HG03103 (cell line): Measurements from ENCODE around the gene GH2.
"Not testable (repeated sequence)": the region's sequence is repeated elsewhere in the genome, so short reads cannot be mapped to it uniquely, and the experiment has no call there.

ENCODE experiments used
- ATAC-seq: cut with Tn5 transposase; IDR thresholded peaks from one replicate; pipeline ENCODE4 v1.9.1; 2021; ENCODE audit warnings: low read depth; ENCODE audit not compliant: unreplicated experiment

The GH2 gene

DNA sequence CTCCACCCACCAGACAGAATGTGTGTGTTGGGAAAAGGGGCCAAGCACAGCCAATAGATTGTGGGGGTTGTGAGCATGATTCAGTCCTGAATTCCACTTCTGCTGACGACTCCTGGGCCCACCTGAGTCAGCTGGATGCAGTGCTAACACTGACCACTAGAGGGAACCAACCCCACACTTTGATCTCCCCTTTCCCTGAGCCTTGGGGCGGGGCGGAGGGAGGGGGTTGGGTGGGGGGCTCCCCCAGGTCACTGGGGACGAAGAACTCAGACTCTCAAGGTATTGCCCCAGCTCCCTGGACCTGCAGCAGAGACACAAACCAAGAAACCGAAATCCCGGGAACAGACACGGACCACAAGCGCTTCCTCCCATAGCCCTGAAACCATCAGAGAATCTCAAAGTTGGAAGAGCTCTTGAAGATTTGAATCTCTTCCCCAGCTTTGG is 29.9 kb upstream of the GH2 start:
- ATAC-seq: no peak

DNA sequence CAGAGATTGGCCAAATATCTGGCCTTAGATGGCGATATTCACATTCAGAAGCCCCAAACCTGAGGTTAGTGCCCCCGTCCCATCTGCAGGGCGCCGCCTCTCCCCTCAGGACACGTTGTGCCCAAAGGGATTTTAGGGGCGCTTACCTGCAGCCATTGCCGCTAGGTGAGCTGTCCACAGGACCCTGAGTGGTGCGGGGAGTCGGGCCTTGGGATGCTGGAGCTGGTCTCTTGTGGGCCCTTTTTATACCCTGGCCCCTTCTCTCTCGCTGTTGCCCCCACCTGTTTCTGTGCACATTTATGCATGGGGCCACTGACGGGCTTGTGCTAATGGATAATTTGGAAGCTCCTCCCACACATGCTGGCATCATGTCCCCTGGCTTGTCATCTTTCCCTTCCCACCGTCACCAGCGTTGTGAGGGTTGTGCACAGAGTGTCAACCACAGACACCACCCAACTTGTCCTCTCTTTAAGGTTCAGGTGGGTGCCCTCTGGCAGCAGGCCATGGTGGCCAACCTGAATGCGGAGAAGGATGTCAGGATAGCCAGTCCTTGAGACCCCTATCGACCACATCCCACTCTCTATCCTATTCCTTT is 29.4 kb upstream of the GH2 start, which contains the start of gene CSHL1:
Gene CSHL1 (minus strand): TSS at position 218 of the 595 bp plus-strand sequence. CDS start 62 bp downstream, at position 156.
- ATAC-seq: no peak

DNA sequence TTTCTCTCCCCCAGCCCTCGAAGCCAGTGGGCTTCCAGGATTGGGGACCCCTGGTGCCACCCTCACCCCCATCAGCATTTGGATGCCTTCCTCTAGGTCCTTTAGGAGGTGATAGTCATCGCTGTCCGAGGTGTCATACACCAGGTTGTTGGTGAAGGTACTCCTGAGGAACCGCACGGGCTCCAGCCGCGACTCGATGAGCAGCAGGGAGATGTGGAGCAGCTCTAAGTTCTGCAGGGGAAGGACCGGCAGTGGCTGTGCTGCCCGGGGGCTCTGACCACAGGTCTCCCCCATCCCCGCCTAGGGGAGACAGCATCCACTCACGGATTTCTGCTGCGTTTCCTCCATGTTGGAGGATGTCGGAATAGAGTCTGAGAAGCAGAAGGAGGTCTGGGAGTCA is 28.4 kb upstream of the GH2 start:
- ATAC-seq: no peak

DNA sequence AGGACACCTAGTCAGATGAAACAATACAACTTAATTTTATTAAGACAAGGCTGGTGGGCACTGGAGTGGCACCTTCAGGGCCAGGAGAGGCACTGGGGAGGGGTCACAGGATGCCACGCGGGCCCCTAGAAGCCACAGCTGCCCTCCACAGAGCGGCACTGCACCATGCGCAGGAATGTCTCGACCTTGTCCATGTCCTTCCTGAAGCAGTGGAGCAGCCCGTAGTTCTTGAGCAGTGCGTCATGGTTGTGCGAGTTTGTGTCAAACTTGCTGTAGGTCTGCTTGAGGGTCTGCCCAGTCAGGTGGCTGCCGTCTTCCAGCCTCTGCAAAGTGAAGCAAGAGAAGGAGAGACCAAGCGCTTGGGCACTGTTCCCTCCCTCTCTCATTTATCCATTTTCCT is 27.8 kb upstream of the GH2 start:
- not testable (repeated sequence) for ATAC-seq

DNA sequence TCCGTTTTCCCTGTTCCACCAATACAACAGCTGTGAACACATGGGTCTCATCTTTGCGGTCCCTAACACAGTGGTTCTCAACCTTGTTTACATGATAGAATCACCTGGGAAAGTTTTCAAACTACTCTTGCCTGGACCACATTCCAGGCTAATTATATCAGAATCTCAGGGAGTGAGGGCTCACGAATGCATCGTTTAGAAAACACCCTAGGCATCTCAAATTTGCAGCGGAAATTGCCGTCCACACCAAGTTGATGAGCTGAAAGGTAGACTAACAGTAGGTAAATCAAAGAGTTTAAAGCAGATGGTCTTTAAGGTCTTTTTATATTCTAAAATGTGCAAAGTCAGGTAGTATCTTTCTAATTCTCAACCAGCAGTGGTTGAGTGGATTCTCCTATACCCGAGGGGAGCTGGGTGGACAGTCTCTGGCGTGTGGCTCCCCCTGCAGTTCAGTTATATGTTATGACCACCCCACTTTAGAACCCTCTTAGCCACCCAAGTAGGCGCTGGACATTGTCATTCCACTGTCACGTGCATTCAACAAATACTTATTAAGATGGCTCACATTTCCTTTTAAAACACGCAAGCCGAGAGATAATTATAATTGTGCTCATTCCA is 25.5 kb upstream of the GH2 start:
- ATAC-seq: not testable (repeated sequence)

DNA sequence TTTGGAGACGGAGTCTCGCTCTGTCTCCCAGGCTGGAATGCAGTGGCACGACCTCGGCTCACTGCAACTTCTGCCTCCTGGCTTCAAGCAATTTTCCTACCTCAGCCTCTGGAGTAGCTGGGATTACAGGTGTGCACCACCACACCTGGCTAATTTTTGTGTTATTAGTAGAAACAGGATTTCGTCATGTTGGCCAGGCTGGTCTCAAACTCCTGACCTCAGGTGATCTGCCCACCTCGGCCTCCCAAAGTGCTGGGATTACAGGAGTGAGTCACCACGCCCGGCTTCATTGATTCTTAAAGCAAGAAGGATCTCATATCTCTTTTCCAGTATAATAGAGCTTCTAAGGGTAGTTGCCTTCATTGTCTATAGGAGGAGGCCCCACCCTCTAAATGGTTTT is 23.1 kb upstream of the GH2 start:
- ATAC-seq: not testable (repeated sequence)

DNA sequence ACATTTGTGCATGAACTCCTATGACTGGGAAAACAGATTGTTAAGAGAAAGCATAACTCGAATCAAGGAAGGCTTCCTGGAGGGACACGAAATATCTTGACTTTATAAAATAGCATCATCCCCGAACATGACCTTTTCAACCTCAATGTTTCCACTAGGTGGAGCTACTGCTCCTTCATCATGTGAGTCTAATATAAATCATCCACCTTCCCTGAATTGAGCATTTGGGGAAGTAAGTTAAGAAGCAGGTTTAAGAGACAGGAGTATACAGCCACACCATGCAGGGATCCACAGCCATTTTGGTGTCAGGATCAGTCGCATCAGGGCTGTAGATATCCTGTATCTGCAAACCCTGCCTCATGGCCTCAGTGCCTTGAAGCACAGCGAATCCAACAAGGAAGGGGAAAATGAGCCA is 22.1 kb upstream of the GH2 start:
- not testable (repeated sequence) for ATAC-seq

DNA sequence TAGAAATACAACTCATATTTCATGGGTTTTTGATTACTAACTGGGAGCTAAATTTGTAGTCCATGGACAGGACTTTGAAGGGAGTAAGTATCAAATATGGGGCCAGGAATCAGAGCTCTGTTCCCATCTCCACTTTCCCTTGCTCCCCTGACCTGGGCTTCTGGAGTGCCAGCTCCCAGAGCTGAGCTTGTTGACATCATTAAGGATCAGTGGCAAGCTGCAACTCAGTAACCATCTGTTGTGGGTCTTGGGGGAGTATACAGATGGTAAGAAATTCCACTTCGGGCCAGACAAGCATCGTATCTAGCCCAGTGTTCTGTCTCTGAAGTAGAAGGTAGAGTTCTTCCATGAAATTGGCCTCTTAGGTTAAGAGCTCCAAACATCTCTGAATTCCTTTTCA is 20.2 kb upstream of the GH2 start:
- not testable (repeated sequence) for ATAC-seq

DNA sequence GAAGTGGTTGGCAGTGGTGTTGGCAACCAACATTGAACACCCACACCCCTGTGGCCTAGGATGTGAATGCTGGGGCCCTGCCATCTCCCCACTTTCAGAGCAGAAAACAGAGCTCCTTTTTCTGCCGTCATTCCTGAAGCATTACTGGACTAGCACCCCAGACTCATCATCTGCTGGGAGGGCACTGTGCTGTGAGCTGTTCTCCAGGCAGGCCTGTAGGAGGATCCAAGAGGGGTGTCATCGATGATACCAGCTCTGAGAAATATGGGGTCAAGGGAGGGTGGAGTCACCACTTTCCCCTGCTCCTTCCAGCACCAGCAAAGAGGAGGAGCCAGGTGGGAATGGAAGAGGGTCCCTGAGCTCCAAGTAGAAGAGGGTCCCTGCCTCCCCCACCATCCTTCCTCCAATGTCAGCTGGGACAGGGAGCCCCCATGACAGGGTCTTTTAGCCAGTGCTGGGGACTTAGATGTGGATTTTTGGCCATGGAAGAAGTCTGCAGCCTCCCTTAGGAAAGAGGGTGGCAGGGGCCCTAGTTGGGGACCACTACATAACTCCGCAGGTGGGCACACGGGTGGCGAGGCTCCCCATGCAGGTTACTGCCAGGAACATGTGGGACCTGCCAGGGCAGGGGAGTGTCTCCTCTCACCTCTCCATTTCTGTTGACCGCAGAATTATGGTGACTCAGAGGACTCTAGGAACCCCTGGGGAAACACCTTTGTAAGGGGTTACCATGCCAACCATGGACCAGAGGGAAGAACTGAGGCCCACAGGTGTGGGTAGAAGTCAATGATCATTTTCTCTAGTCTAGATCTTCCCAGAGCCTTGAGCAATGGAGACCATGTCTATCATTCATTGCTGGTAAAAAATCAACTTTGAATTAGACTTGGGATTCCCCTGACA is 17.4 kb upstream of the GH2 start:
- ATAC-seq: not testable (repeated sequence)

DNA sequence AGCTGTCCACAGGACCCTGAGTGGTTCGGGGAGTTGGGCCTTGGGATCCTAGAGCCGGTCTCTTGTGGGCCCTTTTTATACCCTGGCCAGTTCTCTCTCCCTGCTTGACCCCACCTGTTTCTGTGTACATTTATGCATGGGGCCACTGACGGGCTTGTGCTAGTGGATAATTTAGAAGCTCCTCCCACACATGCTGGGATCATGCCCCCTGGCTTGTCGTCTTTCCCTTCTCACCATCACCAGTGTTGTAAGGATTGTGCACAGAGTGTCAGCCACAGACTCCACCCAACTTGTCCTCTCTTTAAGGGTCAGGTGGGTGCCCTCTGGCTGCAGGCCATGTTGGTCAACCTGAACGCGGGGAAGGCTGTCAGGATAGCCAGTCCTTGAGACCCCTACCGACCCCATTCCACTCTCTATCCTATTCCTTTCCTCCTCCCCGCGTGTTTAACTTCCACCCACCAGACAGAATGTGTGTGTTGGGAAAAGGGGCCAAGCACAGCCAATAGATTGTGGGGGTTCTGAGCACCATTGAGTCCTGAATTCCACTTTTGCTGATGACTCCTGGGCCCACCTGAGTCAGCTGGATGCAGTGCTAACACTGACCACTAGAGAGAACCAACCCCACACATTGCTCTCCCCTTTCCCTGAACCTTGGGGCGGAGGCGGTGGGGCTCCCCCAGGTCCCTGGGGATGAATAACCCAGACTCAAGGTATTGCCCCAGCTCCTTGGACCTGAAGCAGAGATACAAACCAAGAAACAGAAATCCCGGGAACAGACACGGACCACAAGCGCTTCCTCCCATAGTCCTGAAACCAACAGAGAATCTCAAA is 15.0 kb upstream of the GH2 start, which contains the start of gene CSH1:
Gene CSH1 (minus strand): TSS at position 51 of the 831 bp plus-strand sequence. CDS start 63 bp downstream, outside the sequence.
- not testable (repeated sequence) for ATAC-seq

DNA sequence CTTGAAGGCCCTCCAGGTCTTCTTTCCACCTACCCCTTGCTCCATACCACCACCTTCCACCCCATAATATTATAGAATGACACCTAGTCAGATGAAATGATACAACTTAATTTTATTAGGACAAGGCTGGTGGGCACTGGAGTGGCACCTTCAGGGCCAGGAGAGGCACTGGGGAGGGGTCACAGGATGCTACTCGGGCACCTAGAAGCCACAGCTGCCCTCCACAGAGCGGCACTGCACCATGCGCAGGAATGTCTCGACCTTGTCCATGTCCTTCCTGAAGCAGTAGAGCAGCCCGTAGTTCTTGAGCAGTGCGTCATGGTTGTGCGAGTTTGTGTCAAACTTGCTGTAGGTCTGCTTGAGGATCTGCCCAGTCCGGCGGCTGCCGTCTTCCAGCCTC is 13.1 kb upstream of the GH2 start:
- ATAC-seq: not testable (repeated sequence)

DNA sequence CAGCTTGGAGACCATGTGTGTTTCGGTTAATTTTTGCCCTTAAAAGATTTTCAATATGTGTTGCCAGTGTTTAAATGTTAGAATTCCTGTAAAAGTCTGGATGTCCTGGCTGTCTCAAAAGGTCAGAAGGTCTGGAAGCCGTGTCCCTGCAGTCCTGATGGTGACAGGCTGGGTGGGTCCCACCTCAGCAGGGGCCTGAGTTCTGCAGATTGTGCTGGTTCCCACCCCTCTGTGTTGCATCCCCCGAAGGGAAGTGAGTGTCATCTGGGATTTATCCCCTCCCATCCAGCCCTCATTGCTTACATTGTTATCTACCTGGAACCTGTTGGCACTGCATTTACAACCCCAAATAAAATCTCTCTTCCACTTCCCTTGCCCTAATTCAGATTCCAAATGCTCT is 12.3 kb upstream of the GH2 start:
- ATAC-seq: not testable (repeated sequence)

DNA sequence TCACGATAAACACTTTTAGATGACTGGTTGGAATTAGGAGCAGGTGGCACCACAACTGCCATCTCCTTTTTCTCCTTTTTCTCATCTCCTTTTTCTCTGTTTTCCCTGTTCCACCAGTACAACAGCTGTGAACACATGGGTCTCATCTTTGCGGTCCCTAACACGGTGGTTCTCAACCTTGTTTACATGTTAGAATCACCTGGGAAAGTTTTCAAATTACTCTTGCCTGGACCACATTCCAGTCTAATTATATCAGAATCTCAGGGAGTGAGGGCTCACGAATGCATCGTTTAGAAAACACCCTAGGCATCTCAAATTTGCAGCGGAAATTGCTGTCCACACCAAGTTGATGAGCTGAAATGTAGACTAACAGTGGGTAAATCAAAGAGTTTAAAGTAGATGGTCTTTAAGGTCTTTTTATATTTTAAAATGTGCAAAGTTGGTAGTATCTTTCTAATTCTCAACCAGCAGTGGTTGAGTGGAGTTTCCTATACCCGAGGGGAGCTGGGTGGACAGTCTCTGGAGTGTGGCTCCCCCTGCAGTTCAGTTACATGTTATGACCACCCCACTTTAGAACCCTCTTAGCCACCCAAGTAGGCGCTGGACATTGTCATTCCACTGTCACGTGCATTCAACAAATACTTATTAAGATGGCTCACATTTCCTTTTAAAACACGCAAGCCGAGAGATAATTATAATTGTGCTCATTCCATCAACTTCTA is 10.7 kb upstream of the GH2 start:
- ATAC-seq: not testable (repeated sequence)

DNA sequence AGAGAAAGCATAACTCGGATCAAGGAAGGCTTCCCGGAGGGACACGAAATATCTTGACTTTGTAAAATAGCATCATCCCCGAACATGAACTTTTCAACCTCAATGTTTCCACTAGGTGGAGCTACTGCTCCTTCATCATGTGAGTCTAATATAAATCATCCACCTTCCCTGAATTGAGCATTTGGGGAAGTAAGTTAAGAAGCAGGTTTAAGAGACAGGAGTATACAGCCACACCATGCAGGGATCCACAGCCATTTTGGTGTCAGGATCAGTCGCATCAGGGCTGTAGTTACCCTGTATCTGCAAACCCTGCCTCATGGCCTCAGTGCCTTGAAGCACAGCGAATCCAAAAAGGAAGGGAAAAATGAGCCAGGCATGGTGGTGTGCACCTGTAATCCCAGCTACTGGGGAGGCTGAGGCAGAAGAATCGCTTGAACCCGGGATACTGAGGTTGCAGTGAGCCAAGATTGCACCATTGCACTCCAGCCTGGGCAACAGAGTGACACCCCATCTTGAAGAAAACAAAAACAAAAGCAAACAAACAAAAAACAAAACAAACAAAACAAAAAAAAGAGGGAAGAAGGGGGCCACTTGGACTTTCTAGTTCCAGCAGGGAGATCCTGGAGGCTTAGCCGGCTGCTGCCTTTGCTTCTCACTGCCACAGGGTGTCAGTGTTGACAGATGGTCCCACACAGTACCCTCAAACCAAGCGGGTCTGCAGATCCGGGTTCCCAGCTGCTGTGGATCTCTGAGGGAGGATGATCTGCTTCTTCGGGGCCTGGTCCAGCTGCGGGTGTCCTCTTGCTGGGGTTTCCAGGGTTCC is 7.5 kb upstream of the GH2 start:
- ATAC-seq: not testable (repeated sequence)

DNA sequence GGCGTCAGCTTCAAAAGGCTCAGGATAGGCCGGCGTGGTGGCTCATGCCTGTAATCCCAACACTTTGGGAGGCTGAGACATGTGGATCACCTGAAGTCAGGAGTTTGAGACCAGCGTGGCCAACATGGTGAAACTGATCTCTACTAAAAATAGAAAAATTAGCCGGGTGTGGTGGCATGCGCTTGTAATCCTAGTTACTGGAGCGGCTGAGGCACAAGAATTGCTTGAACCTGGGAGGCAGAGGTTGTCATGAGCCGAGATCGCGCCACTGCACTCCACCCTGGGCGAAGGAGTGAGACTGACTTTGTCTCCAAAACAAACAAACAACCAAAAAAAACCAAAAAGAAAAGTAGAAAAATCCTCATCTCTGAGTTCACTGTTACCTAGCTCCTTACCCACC is 3.4 kb upstream of the GH2 start:
- ATAC-seq: not testable (repeated sequence)

DNA sequence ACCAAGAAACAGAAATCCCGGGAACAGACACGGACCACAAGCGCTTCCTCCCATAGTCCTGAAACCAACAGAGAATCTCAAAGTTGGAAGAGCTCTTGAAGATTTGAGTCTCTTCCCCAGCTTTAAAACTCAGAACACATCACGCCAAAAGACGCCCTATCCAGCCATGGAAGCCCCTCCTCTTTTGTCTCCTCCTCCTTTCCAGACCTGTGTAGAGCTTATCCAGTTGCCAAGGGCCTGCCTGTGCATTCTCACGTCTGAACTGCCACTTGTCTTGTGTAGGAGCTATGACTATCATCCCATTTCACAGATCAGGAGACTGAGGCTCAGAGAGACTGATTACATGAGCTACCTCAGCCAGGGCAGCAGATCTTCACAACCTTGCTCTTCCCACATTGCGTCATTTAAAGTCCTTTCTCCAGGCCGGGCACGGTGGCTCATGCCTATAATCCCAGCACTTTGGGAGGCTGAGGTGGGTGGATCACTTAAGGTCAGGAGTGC is 932 bp upstream of the GH2 start:
- not testable (repeated sequence) for ATAC-seq

DNA sequence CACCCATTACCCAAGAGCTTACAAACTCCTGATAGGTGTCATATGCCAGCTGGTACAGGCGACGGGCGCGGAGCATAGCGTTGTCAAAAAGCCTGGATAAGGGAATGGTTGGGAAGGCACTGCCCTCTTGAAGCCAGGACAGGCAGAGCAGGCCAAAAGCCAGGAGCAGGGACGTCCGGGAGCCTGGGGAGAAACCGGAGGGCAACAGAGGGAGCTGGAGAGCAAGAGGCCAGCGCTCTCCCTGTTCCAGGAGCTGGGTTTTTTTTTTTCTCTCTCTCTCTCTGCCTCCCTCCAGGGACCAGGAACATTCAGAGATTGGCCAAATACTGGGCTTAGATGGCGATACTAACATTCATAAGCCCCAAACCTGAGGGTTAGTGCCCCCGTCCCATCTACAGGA is 407 bp downstream of the GH2 start:
- ATAC-seq: not testable (repeated sequence)

DNA sequence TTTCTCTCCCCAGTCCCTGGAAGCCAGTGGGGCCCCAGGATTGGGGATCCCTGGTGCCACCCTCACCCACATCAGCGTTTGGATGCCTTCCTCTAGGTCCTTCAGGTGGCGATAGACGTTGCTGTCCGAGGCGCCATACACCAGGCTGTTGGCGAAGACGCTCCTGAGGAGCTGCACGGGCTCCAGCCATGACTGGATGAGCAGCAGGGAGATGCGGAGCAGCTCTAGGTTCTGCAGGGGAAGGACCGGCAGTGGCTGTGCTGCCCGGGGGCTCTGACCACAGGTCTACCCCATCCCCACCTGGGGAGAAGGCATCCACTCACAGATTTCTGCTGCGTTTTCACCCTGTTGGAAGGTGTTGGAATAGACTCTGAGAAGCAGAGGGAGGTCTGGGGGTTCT is 1.0 kb downstream of the GH2 start:
- ATAC-seq: no peak

DNA sequence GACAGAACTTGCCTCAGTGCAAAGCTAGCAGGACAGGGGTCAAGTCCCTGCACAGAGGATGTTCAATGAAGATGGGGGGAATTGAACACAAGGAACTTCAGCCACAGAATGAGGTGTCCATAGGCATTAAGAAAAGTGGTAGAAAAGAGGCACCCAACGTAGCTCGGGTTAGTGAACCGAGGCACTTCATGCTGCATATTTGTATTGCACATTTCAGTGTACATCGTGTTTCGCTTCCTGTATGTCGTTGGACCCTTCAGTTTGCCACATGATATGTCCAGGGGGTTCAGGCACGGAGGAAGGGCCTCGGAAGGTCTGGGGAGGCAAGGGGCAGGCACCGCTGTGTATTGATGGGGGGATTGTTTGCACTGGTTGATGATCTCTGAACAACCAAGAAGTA is 3.3 kb downstream of the GH2 start:
- ATAC-seq: not testable (repeated sequence)
